Adrenal gland (tissue), 12 donors: ENCODE results near the gene HMBS. TPM values are rescaled to one million over a fixed set of nuclear protein-coding genes. Genes with fewer than 3 reads are reported as not detected.
A peak's percentile ranks its signal among the peaks of the same experiment; 100 is the strongest.

Source experiments
- DNase-seq, 7 donors: peaks; one replicate each; pipeline ENCODE4 v3.0.0-alpha.2; 2019 to 2020
- H3K27ac ChIP-seq, 5 donors: fragments of 200-600 bp; sonication (generic) in 4 of 5; 1 replicate in 3 of 5; 2 replicates in 2 of 5; pipeline versions ENCODE4 v1.5.1 to v1.8.0; 2016 to 2020; ENCODE audit warnings: mild to moderate bottlenecking in 1 of 5
- H3K27me3 ChIP-seq: fragments of 200-600 bp; 2 replicates; pipeline ENCODE4 v1.8.0; 2021
- H3K36me3 ChIP-seq, 2 donors: fragments of 200-600 bp; replicated peaks in 1 of 2; 1 replicate in 1 of 2; 2 replicates in 1 of 2; pipeline versions ENCODE4 v1.5.1 to v1.8.0; 2018 to 2022
- H3K4me1 ChIP-seq, 2 donors: fragments of 200-600 bp; replicated peaks in 1 of 2; 1 replicate in 1 of 2; 2 replicates in 1 of 2; pipeline versions ENCODE4 v1.5.1 to v1.8.0; 2018 to 2021
- H3K4me3 ChIP-seq, 4 donors: fragments of 200-600 bp; sonication (generic) in 3 of 4; one replicate each; pipeline ENCODE4 v1.5.1; 2016 to 2018
- H3K9me3 ChIP-seq, 3 donors: fragments of 200-600 bp; sonication (generic) in 1 of 3; replicated peaks in 1 of 3; 1 replicate in 2 of 3; 2 replicates in 1 of 3; pipeline versions ENCODE4 v1.5.1 to v1.8.0; 2016 to 2021
- POLR2A ChIP-seq, 2 donors: fragments of 450-650 bp; IDR thresholded peaks; one replicate each; pipeline ENCODE4 v1.6.1; 2017; ENCODE audit warnings: antibody characterized with exemption in 2 of 2, mild to moderate bottlenecking in 2 of 2, moderate library complexity in 1 of 2
- WGBS, 4 donors: extraction: QIAGEN DNeasy Blood & Tissue Kit in 2 of 4; methylation state at CpG; one replicate each; pipeline versions ENCODE4 v1.1.5 to v1.1.7; 2013 to 2017; 5-methylcytosine and 5-hydroxymethylcytosine counted together
- intact Hi-C, 2 donors: fragments of 100-400 bp; cut with DNase I; formaldehyde crosslinking; loops; one replicate each; pipeline versions ENCODE4 v1.14.1 to v1.15.0; 2022 to 2023
- polyA plus RNA-seq, 3 donors: library from polyadenylated mRNA; stranded (reverse); fragments of 200-250 nt in 2 of 3; fragments of 350-450 nt in 1 of 3; fragmentation: Illumina TruSeq in 1 of 3; extraction: RNeasy Lipid Tissue Mini Kit (QIAGEN cat#74804) in 1 of 3; gene quantifications; one replicate each; pipeline ENCODE4 v1.2.3, GENCODE V29; 2013 to 2014
- total RNA-seq, 9 donors: library from RNA; depleted of rRNA in 4 of 9; stranded (reverse); fragments of >200 nt in 4 of 9; fragments of 120-200 nt in 1 of 9; fragmentation: NEBNext Ultra II Directional in 1 of 9; extraction: Animal tissue kit (Norgen Biotek cat#: 25700) in 1 of 9; gene quantifications; one replicate each; pipeline versions ENCODE4 v1.1.0 to v1.2.4, GENCODE V29; 2013 to 2023
- TF ChIP-seq, protein P1 (sequence below), 6 experiments: fragments of 450-650 bp in 4 of 6; fragments of 200-600 bp in 2 of 6; sonication (generic) in 1 of 6; IDR thresholded peaks; 1 replicate in 5 of 6; 2 replicates in 1 of 6; pipeline versions ENCODE4 v1.5.1 to v1.8.0; 2016 to 2021; ENCODE audit warnings: antibody characterized with exemption in 6 of 6, mild to moderate bottlenecking in 2 of 6, moderate library complexity in 1 of 6
- donor health status: healthy with polysubstance abuse.
- donor health status: Bipolar disorder and iron deficiency.
- donor health status: DM: yes; HTN: yes; CAD: no.
- donor health status: DM: no; HTN: no; CAD: no.
- donor health status: DM: no; HTN: no; CAD: no.
- donor health status: DM: yes; HTN: yes; CAD: no.

The HMBS gene
- total and polyA plus RNA-seq, 12 donors: 10.9 to 37.2 (median 29.5) TPM

DNA sequence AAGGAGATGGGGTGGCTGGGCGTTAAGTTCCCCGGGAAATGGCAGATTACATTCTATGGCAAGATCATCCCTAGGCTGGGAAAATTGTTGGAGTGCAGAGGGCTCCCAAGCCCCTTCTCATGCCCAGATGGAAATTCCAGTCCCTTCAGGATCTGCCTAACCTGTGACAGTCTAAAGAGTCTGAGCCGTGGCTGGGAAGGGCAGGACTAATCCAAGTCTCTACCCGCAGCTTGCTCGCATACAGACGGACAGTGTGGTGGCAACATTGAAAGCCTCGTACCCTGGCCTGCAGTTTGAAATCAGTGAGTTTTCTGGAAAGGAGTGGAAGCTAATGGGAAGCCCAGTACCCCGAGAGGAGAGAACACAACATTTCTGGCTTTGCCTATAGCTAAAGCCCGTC lies 3.7 kb downstream of the HMBS start:
- intact Hi-C loops: no loop called here
- Histone ChIP-seq H3K4me3 (no peak overlapping the region), H3K9me3 (no peaks in the 10 kb centered on the region), H3K27ac (no peak overlapping the region), H3K27me3 (no peaks in the 10 kb centered on the region), H3K36me3 (peaks cover 0 to 9% of the 10 kb centered on the region in 2 donors), H3K4me1 (peaks cover 7 to 21% of the 10 kb centered on the region in 2 donors)
- WGBS, 4 donors: 91 to 96% (median 96%) methylated on average over 8 to 9 of the region's 9 CpGs
- TF ChIP-seq, protein P1, sequence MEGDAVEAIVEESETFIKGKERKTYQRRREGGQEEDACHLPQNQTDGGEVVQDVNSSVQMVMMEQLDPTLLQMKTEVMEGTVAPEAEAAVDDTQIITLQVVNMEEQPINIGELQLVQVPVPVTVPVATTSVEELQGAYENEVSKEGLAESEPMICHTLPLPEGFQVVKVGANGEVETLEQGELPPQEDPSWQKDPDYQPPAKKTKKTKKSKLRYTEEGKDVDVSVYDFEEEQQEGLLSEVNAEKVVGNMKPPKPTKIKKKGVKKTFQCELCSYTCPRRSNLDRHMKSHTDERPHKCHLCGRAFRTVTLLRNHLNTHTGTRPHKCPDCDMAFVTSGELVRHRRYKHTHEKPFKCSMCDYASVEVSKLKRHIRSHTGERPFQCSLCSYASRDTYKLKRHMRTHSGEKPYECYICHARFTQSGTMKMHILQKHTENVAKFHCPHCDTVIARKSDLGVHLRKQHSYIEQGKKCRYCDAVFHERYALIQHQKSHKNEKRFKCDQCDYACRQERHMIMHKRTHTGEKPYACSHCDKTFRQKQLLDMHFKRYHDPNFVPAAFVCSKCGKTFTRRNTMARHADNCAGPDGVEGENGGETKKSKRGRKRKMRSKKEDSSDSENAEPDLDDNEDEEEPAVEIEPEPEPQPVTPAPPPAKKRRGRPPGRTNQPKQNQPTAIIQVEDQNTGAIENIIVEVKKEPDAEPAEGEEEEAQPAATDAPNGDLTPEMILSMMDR (IDR thresholded peaks at IDR 0.05): no peak
- no peak for TF ChIP-seq POLR2A (IDR thresholded peaks at IDR 0.05)
- DNase-seq: no peak

DNA sequence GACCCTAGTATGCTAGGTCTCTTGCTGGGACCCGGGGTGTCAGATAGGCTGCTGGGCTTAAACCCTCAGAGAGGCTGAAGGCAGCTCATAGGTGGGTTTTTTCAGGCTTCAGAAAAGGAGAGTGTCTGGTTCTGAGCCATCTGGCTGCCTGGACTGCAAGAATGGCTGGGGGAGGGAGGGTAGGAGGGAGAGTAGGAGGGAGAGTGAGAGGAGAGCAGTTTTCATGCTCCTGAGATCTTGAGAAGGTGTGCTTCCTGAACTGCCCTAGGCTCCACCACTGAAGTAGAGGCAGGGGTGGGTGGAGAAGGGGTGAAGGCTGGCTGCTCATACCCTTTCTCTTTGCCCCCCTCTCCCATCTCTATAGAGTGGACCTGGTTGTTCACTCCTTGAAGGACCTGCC lies 4.6 kb downstream of the HMBS start:
- no peak for TF ChIP-seq POLR2A (IDR thresholded peaks at IDR 0.05)
- TF ChIP-seq, protein P1 (IDR thresholded peaks at IDR 0.05): no peak
- intact Hi-C loops: no loop called here
- WGBS, 4 donors: 73 to 96% (median 92%) methylated on average over 1 of the region's 1 CpG

DNA sequence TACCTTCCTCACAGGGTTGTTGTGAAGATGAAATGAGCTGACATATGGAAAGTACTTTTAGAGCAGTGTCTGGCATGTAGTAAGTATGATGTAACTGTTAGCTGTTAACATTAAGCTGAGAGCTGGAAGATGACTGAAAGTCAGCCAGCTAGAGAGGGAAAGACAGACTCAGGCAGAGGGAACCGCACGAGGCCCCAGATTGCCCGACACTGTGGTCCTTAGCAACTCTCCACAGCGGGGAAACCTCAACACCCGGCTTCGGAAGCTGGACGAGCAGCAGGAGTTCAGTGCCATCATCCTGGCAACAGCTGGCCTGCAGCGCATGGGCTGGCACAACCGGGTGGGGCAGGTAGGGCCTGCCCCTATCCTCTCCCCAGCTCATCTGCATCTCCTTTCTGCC lies 6.5 kb downstream of the HMBS start:
- H3K27ac ChIP-seq: no peak overlapping the region
- H3K9me3 ChIP-seq: no peaks in the 10 kb centered on the region
- H3K36me3 ChIP-seq: peaks cover 0 to 9% of the 10 kb centered on the region in 2 donors
- no peak overlapping the region for H3K4me3 ChIP-seq
- WGBS, 4 donors: 83 to 89% (median 86%) methylated on average over 9 of the region's 9 CpGs
- H3K4me1 ChIP-seq: peaks cover 8 to 20% of the 10 kb centered on the region in 2 donors
- intact Hi-C loops: no loop called here
- TF ChIP-seq POLR2A (IDR thresholded peaks at IDR 0.05): no peak
- TF ChIP-seq, protein P1 (IDR thresholded peaks at IDR 0.05): no peak
- no peaks in the 10 kb centered on the region for H3K27me3 ChIP-seq
- no peak for DNase-seq

More for the DNA sequence above, 4.6 kb downstream of the HMBS start:
- Histone ChIP-seq H3K27ac (no peak overlapping the region), H3K4me3 (no peak overlapping the region), H3K27me3 (no peaks in the 10 kb centered on the region), H3K4me1 (peaks cover 14 to 26% of the 10 kb centered on the region in 2 donors), H3K36me3 (peaks cover 0 to 9% of the 10 kb centered on the region in 2 donors), H3K9me3 (no peaks in the 10 kb centered on the region)
- no peak for DNase-seq

DNA sequence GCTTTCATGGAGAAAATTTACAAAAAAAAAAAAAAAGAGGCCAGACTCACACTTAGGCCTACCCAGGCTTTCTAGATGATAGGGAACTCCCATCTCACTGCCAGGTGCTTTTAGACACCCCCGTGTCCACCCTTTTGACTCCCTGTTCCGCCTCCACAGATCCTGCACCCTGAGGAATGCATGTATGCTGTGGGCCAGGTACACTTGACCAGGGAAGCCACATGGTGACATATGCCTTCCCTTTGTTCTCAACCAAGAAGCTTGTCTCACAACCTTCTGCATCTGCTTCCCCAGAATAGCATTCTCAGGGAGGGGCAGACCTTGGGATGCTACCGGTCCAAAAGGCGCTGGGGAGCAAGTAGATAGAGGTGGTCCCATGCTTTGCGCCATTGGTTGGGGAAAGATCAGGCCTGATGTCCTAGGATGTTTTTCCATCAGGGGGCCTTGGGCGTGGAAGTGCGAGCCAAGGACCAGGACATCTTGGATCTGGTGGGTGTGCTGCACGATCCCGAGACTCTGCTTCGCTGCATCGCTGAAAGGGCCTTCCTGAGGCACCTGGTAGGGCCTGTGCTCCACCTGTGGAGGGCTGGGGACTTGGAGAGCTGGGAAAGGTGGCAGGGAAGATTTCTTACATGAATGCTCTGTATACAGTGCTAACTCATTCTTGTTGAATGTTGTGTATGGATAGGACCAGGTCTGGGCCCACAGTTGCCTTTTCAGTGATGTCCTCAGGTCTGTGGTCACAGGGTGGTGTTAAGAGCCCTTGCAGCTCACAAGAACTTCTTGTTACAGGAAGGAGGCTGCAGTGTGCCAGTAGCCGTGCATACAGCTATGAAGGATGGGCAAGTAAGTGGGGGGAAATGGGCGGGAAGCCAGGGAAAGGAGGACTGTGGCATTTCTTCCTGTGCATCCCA lies 7.5 kb downstream of the HMBS start:
- H3K4me3 ChIP-seq: no peak overlapping the region
- H3K27ac ChIP-seq: peak overlapping the region in 1 of 5 donors; percentile 43
- intact Hi-C loops: no loop called here
- H3K9me3 ChIP-seq: no peaks in the 10 kb centered on the region
- no peaks in the 10 kb centered on the region for H3K27me3 ChIP-seq
- H3K36me3 ChIP-seq: peaks cover 0 to 17% of the 10 kb centered on the region in 2 donors
- 85 to 93% (median 88%) methylated on average over 12 to 13 of the region's 13 CpGs for WGBS, 4 donors
- no peak for DNase-seq
- H3K4me1 ChIP-seq: peaks cover 8 to 18% of the 10 kb centered on the region in 2 donors
- TF ChIP-seq, protein P1 (IDR thresholded peaks at IDR 0.05): no peak
- TF ChIP-seq POLR2A (IDR thresholded peaks at IDR 0.05): no peak
